Epidermal melanocyte (primary cell): Measurements from ENCODE around the gene MAML3.

Experiments used
- DNase-seq: peaks from one replicate; pipeline ENCODE4 v3.0.0; 2011; ENCODE audit warnings: low spot score; ENCODE audit not compliant: insufficient read length

Gene MAML3

GRCh38 chr4:139933104-139933503, 220.9 kb downstream of the MAML3 start:
- DNase-seq = no peak

GRCh38 chr4:139924782-139925181, 229.2 kb downstream of the MAML3 start:
- no peak for DNase-seq

GRCh38 chr4:139922406-139923024, 231.5 kb downstream of the MAML3 start:
- DNase-seq = no peak

- no peak for DNase-seq
Observed at GRCh38 chr4:139921429-139922184, 232.4 kb downstream of the MAML3 start.

- no peak for DNase-seq
Observed at GRCh38 chr4:139920486-139921002, 233.4 kb downstream of the MAML3 start.

DNA sequence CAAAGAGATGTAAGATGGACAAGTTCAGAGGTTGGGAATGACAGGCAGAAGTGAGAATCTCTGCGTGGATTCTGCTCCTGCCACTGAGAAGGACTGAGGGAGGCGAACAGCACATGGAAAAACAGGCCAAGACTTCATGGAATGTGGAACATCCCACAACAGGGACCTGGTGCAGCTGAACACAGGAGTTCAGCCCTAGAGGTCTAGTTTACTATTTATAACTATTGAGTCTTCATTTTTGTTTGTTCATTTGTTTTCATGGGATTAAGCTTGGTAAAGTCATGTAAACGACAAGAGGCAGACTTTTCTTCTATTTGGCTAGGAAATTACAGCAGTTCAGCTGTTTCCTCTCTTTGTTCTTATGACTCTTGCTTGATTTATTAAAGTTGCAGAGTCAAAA, 234.5 kb downstream of the MAML3 start:
- no peak for DNase-seq

DNA sequence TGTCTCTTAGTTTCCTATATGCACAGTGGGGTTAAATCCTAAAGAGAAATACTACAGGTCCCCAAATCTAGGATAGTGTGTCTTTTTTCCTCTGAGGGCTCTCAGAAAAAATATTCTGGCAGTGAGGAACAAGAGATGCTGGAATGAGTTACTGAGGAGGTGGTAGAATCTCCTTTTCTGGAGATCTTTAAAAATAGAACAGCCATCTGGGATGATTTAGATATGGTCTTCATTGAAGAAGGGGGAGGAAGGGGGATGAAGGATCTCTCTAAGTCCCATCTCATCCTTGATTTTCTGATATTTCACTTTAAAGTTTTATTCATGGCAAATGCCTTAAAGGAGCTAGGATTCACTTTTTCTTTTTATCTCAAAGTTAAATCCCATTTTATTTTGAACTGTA, 235.0 kb downstream of the MAML3 start:
- no peak for DNase-seq

GRCh38 chr4:139918591-139918990, 235.4 kb downstream of the MAML3 start:
- no peak for DNase-seq

GRCh38 chr4:139917896-139918295, 236.1 kb downstream of the MAML3 start:
- DNase-seq = no peak

DNA sequence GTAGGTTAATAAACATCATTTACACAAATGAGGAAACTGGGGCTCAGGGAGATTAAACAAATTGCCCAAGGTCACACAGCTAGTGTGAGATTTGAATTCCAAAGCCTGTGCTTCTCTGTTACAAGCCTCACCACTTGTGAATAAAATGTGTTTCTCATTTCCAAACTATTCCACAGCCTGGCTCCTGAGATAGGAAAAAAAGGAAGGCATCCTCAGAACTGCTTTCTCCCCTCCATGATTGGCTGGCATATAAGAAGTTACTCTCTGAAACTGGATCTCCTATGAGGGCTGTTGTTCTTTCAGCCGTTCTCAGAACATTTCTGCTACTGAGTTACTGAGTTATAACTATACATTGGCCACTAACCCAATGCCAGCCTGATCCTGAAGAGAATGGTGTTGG, 237.9 kb downstream of the MAML3 start:
- no peak for DNase-seq

GRCh38 chr4:139915037-139915436, 238.9 kb downstream of the MAML3 start:
- DNase-seq = no peak

- DNase-seq = no peak
Observed at GRCh38 chr4:139913995-139914598, 239.9 kb downstream of the MAML3 start.

GRCh38 chr4:139913398-139913990, 240.5 kb downstream of the MAML3 start:
- no peak for DNase-seq

- DNase-seq = no peak
Observed at GRCh38 chr4:139912445-139912844, 241.5 kb downstream of the MAML3 start.

DNA sequence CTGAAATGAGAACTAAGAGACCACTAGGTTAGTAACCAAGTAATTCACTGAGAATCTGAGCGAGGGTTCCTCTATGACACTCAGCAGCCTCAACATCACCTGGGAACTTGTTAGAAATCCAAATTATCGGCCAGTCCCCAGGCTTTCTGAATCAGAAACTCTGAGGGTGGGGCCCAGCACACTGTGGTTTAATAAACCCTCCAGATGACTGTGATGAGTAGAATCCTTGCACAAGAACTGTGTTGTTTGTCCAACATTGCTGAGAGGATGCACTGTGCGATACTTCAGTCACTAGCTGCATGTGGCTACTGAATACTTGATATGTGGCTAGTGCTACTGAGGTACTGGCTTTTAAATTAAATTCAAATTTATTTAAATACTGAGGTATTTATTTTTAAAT, 243.9 kb downstream of the MAML3 start:
- no peak for DNase-seq

DNA sequence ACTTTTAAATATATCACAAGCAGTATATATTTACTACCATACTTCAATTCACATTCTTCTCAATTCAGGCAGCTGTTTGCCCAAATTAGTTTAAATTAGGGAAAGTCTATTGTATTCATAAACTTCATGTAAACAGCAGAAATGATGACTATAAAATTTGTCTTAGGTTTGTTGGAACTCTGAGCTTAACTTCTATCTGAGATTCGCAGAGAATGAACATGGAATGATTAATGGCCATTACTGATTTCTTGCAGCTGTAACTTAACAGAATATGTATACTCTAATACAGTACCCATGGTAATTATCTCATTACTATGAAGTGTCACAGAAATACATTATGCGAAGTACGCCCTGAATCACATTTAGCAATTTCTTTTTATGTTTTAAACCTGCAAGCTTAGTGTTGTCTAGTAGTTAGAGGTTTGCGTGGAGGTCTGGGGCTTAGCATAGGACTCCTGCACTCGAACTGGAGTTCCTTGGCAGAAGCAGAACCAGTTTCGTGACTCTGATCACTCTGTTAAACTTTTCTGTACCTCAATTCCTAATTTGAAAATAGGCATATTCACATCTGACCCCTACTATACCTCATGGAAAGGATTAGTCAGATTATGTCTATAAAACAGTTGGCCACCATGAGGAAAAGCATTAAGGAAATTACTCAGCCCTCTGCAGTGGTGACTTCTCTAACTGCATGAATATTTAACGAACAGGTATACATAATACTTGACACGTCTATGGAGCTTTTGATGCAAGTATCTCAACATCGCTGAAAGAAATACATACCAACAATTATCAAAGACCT, 245.1 kb downstream of the MAML3 start:
- DNase-seq = no peak

DNA sequence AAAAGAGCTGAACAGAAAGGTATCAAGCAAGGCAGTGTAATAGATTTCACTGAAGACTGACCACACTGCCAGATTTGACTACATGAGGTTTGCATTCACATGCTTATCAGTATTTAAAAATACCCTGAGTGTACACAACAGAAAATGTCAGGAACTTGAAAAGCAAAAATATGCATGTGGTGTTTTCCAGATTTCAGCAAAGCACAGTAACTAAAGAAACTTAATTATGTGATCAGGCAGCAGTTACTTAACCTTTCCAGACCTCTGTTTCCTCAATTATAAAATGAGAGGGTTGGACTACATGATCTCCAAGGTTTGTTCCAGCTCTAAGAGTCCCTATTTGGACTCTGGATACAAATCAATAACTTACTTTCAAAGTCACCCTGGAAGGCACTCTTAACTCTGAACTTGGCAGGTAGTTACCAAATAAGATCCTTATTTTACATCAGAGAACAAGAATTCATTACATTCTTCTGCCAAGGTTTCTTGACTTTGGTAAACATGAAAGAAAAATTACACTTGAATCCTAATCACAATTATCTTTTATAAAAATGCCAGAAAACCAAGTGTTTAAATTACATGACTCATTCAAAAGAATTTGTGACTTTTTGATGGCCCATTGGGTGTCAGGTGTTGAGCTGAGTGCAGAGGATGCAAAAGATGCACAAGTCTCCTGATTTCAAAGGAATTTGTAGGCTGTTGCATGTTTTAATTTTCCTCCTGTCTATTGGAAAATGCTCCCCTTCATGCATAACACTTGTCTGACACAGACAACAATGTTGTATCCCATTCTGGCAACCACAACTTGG, 246.8 kb downstream of the MAML3 start:
- DNase-seq = no peak

- DNase-seq = no peak
Observed at GRCh38 chr4:139905489-139905888, 248.5 kb downstream of the MAML3 start.

DNA sequence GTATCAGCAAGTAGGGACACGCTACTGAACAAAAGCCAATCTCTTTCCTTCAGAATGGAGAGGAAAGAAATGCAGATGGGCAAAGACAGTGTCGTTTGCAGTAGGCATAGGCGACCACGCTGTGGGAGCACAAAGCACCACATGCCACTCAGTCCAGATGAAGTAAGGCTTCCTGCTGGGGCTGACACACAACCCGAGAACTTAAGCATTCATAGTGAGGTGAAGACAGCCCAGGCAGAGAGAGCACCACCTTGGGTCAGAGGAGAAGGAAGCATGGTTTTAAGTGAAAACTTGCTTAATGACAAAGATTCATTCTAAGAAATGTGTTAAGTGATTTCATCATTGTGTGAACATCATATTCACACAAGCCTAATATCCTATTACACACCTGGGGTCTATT, 249.6 kb downstream of the MAML3 start:
- DNase-seq = no peak

DNA sequence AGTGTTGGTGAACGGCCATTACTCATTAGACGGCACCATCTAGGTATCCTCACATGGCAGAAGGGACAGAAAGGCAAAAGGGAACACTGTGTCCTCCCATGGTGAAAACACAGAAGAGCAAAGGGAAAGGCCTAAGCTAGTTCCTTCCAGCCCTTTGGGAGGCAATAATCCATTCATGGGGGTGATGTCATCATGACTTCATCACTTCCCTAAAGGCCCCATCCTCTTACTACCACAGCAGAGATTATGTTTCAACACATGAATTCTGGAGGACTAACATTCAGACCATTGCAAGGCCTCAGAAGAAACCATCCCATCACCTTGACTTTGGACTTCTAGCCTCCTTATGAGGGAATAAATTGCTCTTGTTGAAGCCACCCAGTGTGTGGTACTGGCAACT, 250.1 kb downstream of the MAML3 start:
- no peak for DNase-seq
